ENCODE measurements around the gene IQSEC1.

The IQSEC1 gene

DNA sequence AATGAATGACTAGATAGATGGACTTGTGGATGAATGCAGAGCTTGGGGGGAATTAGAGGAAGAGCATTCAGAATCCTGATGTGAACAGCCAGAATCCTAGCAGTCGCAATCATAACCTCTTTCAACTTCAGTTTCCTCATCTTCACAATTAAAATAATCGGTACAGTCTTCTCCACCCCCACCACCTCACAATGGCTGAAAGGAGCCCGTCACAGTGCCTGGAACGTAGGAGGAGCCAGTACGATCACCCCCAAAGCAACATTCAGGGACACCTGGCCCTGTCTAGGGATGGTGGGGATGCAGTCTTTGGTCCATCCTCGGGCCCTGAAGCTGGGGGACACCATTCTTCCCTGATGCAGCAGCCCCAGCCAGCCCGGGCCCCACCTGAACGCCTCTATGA is 151.5 kb downstream of the IQSEC1 start:
- Histone ChIP-seq H3K4me1 (ENCODE audit: control insufficient read depth in 2 of 2, insufficient read depth in 1 of 2, low read depth in 1 of 2, low read length in 2 of 2) (no peaks in the 10 kb centered on the region), H3K9ac (ENCODE audit: low read depth, low read length, poor library complexity) (no peak overlapping the region), H3K4me3 (ENCODE audit: low read length in 2 of 2) (no peak overlapping the region), H2BK12ac (ENCODE audit: low read length) (no peak overlapping the region), H3K79me1 (ENCODE audit: low read depth, low read length) (peaks cover 5% of the 10 kb centered on the region), H4K91ac (ENCODE audit: low read depth, low read length, poor library complexity) (no peak overlapping the region), H3K4ac (ENCODE audit: low read length) (no peak overlapping the region), H4K8ac (ENCODE audit: low read depth, low read length) (no peak overlapping the region), H3K23ac (ENCODE audit: low read depth, low read length, poor library complexity) (no peak overlapping the region), H3K9me3 (replicated peaks in 1 of 2; ENCODE audit: control insufficient read depth in 2 of 2, insufficient read depth in 1 of 2, low read depth in 1 of 2, low read length in 2 of 2) (peaks cover 0 to 2% of the 10 kb centered on the region in 2 donors), H3K27me3 (ENCODE audit: control insufficient read depth in 3 of 3, insufficient read depth in 3 of 3, low read depth in 1 of 3, low read length in 3 of 3) (no peaks in the 10 kb centered on the region), H2BK5ac (ENCODE audit: low read length) (peak overlapping the region; percentile 3), H3K14ac (ENCODE audit: low read length) (no peak overlapping the region), H3K4me2 (ENCODE audit: insufficient read depth, low read length, poor library complexity, severe bottlenecking) (no peak overlapping the region), H2BK15ac (ENCODE audit: low read length) (no peak overlapping the region), H2BK120ac (ENCODE audit: low read depth, low read length) (no peak overlapping the region), H2AFZ (ENCODE audit: low read length) (no peak overlapping the region), H2AK5ac (ENCODE audit: low read depth, low read length) (no peak overlapping the region), H3K36me3 (replicated peaks in 1 of 2; ENCODE audit: control insufficient read depth in 2 of 2, insufficient read depth in 2 of 2, low read length in 2 of 2) (peaks cover 47 to 93% of the 10 kb centered on the region in 2 donors), H3K18ac (ENCODE audit: low read length) (no peak overlapping the region), H3K27ac (replicated peaks; ENCODE audit: low read length) (no peak overlapping the region)
- DNase-seq (ENCODE audit: low spot score), result no peak
- WGBS, 2 donors (ENCODE audit: extremely low coverage in 2 of 2, insufficient read length in 2 of 2, insufficient replicate concordance in 1 of 2), result no CpG with 5 or more reads among the region's 8 CpGs

DNA sequence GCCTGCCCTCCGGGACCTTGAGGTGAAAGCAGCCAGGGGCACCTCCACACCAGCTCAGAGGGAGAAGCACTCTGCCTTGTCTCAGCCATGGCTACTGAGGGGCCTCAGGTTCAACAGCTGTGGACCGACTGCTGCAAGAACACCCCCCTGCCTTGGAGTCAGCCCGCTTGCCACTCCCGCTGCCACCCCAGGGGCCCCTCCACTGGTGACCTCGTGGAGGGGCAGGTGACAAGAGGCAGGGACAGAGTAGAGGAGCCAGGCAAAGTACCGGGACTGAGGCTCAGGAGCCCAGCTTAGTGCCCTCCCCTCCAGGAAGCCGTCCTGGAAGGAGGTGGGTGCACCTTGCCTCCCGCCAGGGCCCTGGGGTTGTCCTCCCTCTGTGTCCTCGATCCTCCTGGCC is 152.3 kb downstream of the IQSEC1 start:
- H2BK120ac ChIP-seq (ENCODE audit: low read depth, low read length), result no peak overlapping the region
- no CpG with 5 or more reads among the region's 9 CpGs for WGBS, 2 donors (ENCODE audit: extremely low coverage in 2 of 2, insufficient read length in 2 of 2, insufficient replicate concordance in 1 of 2)
- H4K8ac ChIP-seq (ENCODE audit: low read depth, low read length), result peak overlapping the region; percentile 43
- H3K23ac ChIP-seq (ENCODE audit: low read depth, low read length, poor library complexity), result no peak overlapping the region
- no peak overlapping the region for H2BK15ac ChIP-seq (ENCODE audit: low read length)
- H2BK5ac ChIP-seq (ENCODE audit: low read length), result no peak overlapping the region
- no peak overlapping the region for H2BK12ac ChIP-seq (ENCODE audit: low read length)
- H2AK5ac ChIP-seq (ENCODE audit: low read depth, low read length), result no peak overlapping the region
- peaks cover 46 to 94% of the 10 kb centered on the region in 2 donors for H3K36me3 ChIP-seq (replicated peaks in 1 of 2; ENCODE audit: control insufficient read depth in 2 of 2, insufficient read depth in 2 of 2, low read length in 2 of 2)
- H3K4me2 ChIP-seq (ENCODE audit: insufficient read depth, low read length, poor library complexity, severe bottlenecking), result no peak overlapping the region
- peak overlapping the region; percentile 38 for H3K18ac ChIP-seq (ENCODE audit: low read length)
- no peak overlapping the region for H3K27ac ChIP-seq (replicated peaks; ENCODE audit: low read length)
- peaks cover 0 to 2% of the 10 kb centered on the region in 2 donors for H3K9me3 ChIP-seq (replicated peaks in 1 of 2; ENCODE audit: control insufficient read depth in 2 of 2, insufficient read depth in 1 of 2, low read depth in 1 of 2, low read length in 2 of 2)
- no peak overlapping the region for H3K4ac ChIP-seq (ENCODE audit: low read length)
- H3K4me3 ChIP-seq (ENCODE audit: low read length in 2 of 2), result no peak overlapping the region
- H4K91ac ChIP-seq (ENCODE audit: low read depth, low read length, poor library complexity), result no peak overlapping the region
- H3K4me1 ChIP-seq (ENCODE audit: control insufficient read depth in 2 of 2, insufficient read depth in 1 of 2, low read depth in 1 of 2, low read length in 2 of 2), result no peaks in the 10 kb centered on the region
- H3K14ac ChIP-seq (ENCODE audit: low read length), result peak overlapping the region; percentile 49
- H3K79me1 ChIP-seq (ENCODE audit: low read depth, low read length), result peaks cover 5% of the 10 kb centered on the region
- H3K9ac ChIP-seq (ENCODE audit: low read depth, low read length, poor library complexity), result peak overlapping the region; percentile 63
- no peaks in the 10 kb centered on the region for H3K27me3 ChIP-seq (ENCODE audit: control insufficient read depth in 3 of 3, insufficient read depth in 3 of 3, low read depth in 1 of 3, low read length in 3 of 3)
- no peak overlapping the region for H2AFZ ChIP-seq (ENCODE audit: low read length)
- no peak for DNase-seq (ENCODE audit: low spot score)

DNA sequence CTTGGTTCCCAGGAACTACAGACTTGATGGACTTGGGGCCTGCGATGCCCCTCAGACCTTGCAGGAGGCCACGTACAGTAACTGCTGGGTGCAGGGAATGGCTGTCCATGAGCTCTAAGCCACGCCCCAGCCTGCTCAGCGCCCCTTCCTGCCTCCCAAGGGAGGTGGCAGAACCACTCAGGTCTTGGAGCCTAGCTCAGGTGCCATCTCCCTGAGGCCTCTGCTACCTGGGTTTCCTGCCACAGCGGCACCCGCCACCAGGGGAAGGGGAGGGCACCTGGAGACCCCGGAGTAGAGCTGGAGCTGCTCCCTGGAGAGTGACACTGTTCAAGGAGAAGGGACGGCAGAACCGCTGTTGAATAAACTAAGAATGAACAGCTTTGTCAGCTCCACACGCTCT is 154.0 kb downstream of the IQSEC1 start:
- Histone ChIP-seq H3K4ac (ENCODE audit: low read length) (no peak overlapping the region), H2BK5ac (ENCODE audit: low read length) (peak overlapping the region; percentile 94), H2AFZ (ENCODE audit: low read length) (no peak overlapping the region), H3K4me3 (ENCODE audit: low read length in 2 of 2) (no peak overlapping the region), H2BK12ac (ENCODE audit: low read length) (no peak overlapping the region), H2BK120ac (ENCODE audit: low read depth, low read length) (no peak overlapping the region), H3K14ac (ENCODE audit: low read length) (no peak overlapping the region), H3K27me3 (ENCODE audit: control insufficient read depth in 3 of 3, insufficient read depth in 3 of 3, low read depth in 1 of 3, low read length in 3 of 3) (no peaks in the 10 kb centered on the region), H3K18ac (ENCODE audit: low read length) (no peak overlapping the region), H2AK5ac (ENCODE audit: low read depth, low read length) (no peak overlapping the region), H4K8ac (ENCODE audit: low read depth, low read length) (no peak overlapping the region), H3K36me3 (replicated peaks in 1 of 2; ENCODE audit: control insufficient read depth in 2 of 2, insufficient read depth in 2 of 2, low read length in 2 of 2) (peaks cover 41 to 88% of the 10 kb centered on the region in 2 donors), H3K9me3 (replicated peaks in 1 of 2; ENCODE audit: control insufficient read depth in 2 of 2, insufficient read depth in 1 of 2, low read depth in 1 of 2, low read length in 2 of 2) (peaks cover 0 to 2% of the 10 kb centered on the region in 2 donors), H3K4me1 (ENCODE audit: control insufficient read depth in 2 of 2, insufficient read depth in 1 of 2, low read depth in 1 of 2, low read length in 2 of 2) (no peaks in the 10 kb centered on the region), H3K23ac (ENCODE audit: low read depth, low read length, poor library complexity) (no peak overlapping the region), H3K27ac (replicated peaks; ENCODE audit: low read length) (no peak overlapping the region), H2BK15ac (ENCODE audit: low read length) (no peak overlapping the region), H3K79me1 (ENCODE audit: low read depth, low read length) (peaks cover 5% of the 10 kb centered on the region), H3K9ac (ENCODE audit: low read depth, low read length, poor library complexity) (no peak overlapping the region), H3K4me2 (ENCODE audit: insufficient read depth, low read length, poor library complexity, severe bottlenecking) (no peak overlapping the region), H4K91ac (ENCODE audit: low read depth, low read length, poor library complexity) (no peak overlapping the region)
- no CpG with 5 or more reads among the region's 10 CpGs for WGBS, 2 donors (ENCODE audit: extremely low coverage in 2 of 2, insufficient read length in 2 of 2, insufficient replicate concordance in 1 of 2)
- no peak for DNase-seq (ENCODE audit: low spot score)

DNA sequence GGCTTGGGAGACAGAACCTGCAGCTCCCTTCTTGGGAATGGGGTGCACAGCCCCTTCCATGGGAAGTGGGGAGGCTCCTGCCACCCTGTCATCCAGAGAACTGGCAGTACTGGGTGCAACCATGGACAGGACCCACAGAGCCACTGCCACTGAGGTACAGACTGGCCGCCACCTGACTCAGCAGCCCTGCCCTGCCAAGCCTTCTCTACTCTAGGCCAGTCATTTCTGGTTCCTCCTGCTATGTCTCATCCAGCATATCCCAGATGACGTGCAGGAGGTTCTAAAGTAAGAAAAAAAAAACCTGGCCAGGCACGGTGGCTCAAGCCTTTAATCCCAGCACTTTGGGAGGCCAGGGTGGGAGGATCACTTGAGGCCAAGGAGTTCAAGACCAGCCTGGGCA is 155.0 kb downstream of the IQSEC1 start:
- Histone ChIP-seq H3K79me1 (ENCODE audit: low read depth, low read length) (peaks cover 5% of the 10 kb centered on the region), H3K23ac (ENCODE audit: low read depth, low read length, poor library complexity) (peak overlapping the region; percentile 80), H3K9ac (ENCODE audit: low read depth, low read length, poor library complexity) (no peak overlapping the region), H3K4me1 (ENCODE audit: control insufficient read depth in 2 of 2, insufficient read depth in 1 of 2, low read depth in 1 of 2, low read length in 2 of 2) (no peaks in the 10 kb centered on the region), H2AK5ac (ENCODE audit: low read depth, low read length) (no peak overlapping the region), H4K91ac (ENCODE audit: low read depth, low read length, poor library complexity) (no peak overlapping the region), H3K27me3 (ENCODE audit: control insufficient read depth in 3 of 3, insufficient read depth in 3 of 3, low read depth in 1 of 3, low read length in 3 of 3) (no peaks in the 10 kb centered on the region), H3K27ac (replicated peaks; ENCODE audit: low read length) (no peak overlapping the region), H3K36me3 (replicated peaks in 1 of 2; ENCODE audit: control insufficient read depth in 2 of 2, insufficient read depth in 2 of 2, low read length in 2 of 2) (peaks cover 34 to 88% of the 10 kb centered on the region in 2 donors), H2BK120ac (ENCODE audit: low read depth, low read length) (no peak overlapping the region), H2AFZ (ENCODE audit: low read length) (no peak overlapping the region), H2BK5ac (ENCODE audit: low read length) (no peak overlapping the region), H2BK15ac (ENCODE audit: low read length) (no peak overlapping the region), H4K8ac (ENCODE audit: low read depth, low read length) (no peak overlapping the region), H3K14ac (ENCODE audit: low read length) (no peak overlapping the region), H3K18ac (ENCODE audit: low read length) (no peak overlapping the region), H3K4me3 (ENCODE audit: low read length in 2 of 2) (no peak overlapping the region), H2BK12ac (ENCODE audit: low read length) (no peak overlapping the region), H3K4ac (ENCODE audit: low read length) (no peak overlapping the region), H3K9me3 (replicated peaks in 1 of 2; ENCODE audit: control insufficient read depth in 2 of 2, insufficient read depth in 1 of 2, low read depth in 1 of 2, low read length in 2 of 2) (peaks cover 0 to under 1% of the 10 kb centered on the region in 2 donors), H3K4me2 (ENCODE audit: insufficient read depth, low read length, poor library complexity, severe bottlenecking) (no peak overlapping the region)
- no CpG with 5 or more reads among the region's 3 CpGs for WGBS, 2 donors (ENCODE audit: extremely low coverage in 2 of 2, insufficient read length in 2 of 2, insufficient replicate concordance in 1 of 2)
- DNase-seq (ENCODE audit: low spot score), result no peak
